Mesendoderm (in vitro differentiated cells): ENCODE measurements around the gene SETD1A.

Experiments used
- DNase-seq: peaks from one replicate; pipeline ENCODE4 v3.0.0; 2013
- H2AK5ac ChIP-seq: 2 replicates; pipeline ENCODE4 v1.6.1; 2013; ENCODE audit warnings: low read length, inconsistent platforms
- H2BK120ac ChIP-seq: 2 replicates; pipeline ENCODE4 v1.6.1; 2013; ENCODE audit warnings: low read depth, mild to moderate bottlenecking, low read length, moderate library complexity, mixed read lengths
- H2BK15ac ChIP-seq: replicated peaks from 2 replicates; pipeline ENCODE4 v1.6.1; 2013; ENCODE audit warnings: low read depth, mild to moderate bottlenecking, moderate library complexity
- H2BK5ac ChIP-seq: 2 replicates; pipeline ENCODE4 v1.6.1; 2013; ENCODE audit warnings: low read length, inconsistent platforms
- H3K18ac ChIP-seq: 2 replicates; pipeline ENCODE4 v1.6.1; 2013; ENCODE audit warnings: mild to moderate bottlenecking, low read length, mixed read lengths
- H3K23ac ChIP-seq: one replicate; pipeline ENCODE4 v1.6.1; 2013; ENCODE audit warnings: low read length
- H3K27ac ChIP-seq: 2 replicates; pipeline ENCODE4 v1.5.1; 2013; ENCODE audit warnings: low read depth, mild to moderate bottlenecking, inconsistent platforms, low read length, moderate library complexity
- H3K27me3 ChIP-seq: 2 replicates; pipeline ENCODE4 v1.6.1; 2013; ENCODE audit warnings: low read length, control low read depth, mild to moderate bottlenecking, inconsistent platforms; ENCODE audit not compliant: insufficient read depth, poor library complexity
- H3K36me3 ChIP-seq: 2 replicates; pipeline ENCODE4 v1.6.1; 2013; ENCODE audit warnings: low read length, inconsistent platforms; ENCODE audit not compliant: control insufficient read depth, insufficient read depth
- H3K4ac ChIP-seq: one replicate; pipeline ENCODE4 v1.6.1; 2013; ENCODE audit warnings: low read depth, mild to moderate bottlenecking, low read length, moderate library complexity
- H3K4me1 ChIP-seq: 2 replicates; pipeline ENCODE4 v1.6.1; 2013; ENCODE audit warnings: low read depth, low read length, inconsistent platforms; ENCODE audit not compliant: control insufficient read depth
- H3K4me2 ChIP-seq: 2 replicates; pipeline ENCODE4 v1.6.1; 2013; ENCODE audit warnings: low read length
- H3K4me3 ChIP-seq: 2 replicates; pipeline ENCODE4 v1.5.1; 2013; ENCODE audit warnings: mild to moderate bottlenecking, low read length
- H3K56ac ChIP-seq: one replicate; pipeline ENCODE4 v1.6.1; 2013; ENCODE audit warnings: low read length
- H3K79me1 ChIP-seq: 2 replicates; pipeline ENCODE4 v1.6.1; 2013; ENCODE audit warnings: low read length, inconsistent platforms
- H3K79me2 ChIP-seq: 2 replicates; pipeline ENCODE4 v1.6.1; 2013; ENCODE audit warnings: mild to moderate bottlenecking, low read length; ENCODE audit not compliant: control insufficient read depth, insufficient read depth
- H3K9ac ChIP-seq: 2 replicates; pipeline ENCODE4 v1.6.1; 2013; ENCODE audit warnings: low read length, inconsistent platforms
- H4K5ac ChIP-seq: one replicate; pipeline ENCODE4 v1.6.1; 2013; ENCODE audit warnings: low read length
- H4K8ac ChIP-seq: one replicate; pipeline ENCODE4 v1.6.1; 2013; ENCODE audit warnings: low read depth, mild to moderate bottlenecking, control low read depth, low read length, moderate library complexity
- WGBS: extraction: QIAGEN DNeasy Blood & Tissue Kit; methylation state at CpG from one replicate; pipeline ENCODE4 v1.1.7; 2013; ENCODE audit warnings: low lambda C conversion rate, missing lambda C conversion rate; ENCODE audit not compliant: insufficient coverage; ENCODE audit errors: extremely low coverage; 5-methylcytosine and 5-hydroxymethylcytosine counted together

Gene SETD1A

GRCh38 chr16:30961384-30961783 lies 3.8 kb downstream of the SETD1A start:
- no peak for DNase-seq
- no peak overlapping the region for H3K18ac ChIP-seq
- no peak overlapping the region for H4K8ac ChIP-seq
- no peak overlapping the region for H3K4me3 ChIP-seq
- H3K36me3 ChIP-seq: peaks cover 26% of the 10 kb centered on the region
- WGBS: no CpG with 5 or more reads among the region's 11 CpGs
- no peak overlapping the region for H3K4me2 ChIP-seq
- H2BK5ac ChIP-seq: no peak overlapping the region
- peaks cover 11% of the 10 kb centered on the region for H3K79me1 ChIP-seq
- no peak overlapping the region for H3K4ac ChIP-seq
- H3K27ac ChIP-seq: no peak overlapping the region
- no peaks in the 10 kb centered on the region for H3K4me1 ChIP-seq
- peaks cover 10% of the 10 kb centered on the region for H3K79me2 ChIP-seq
- no peak overlapping the region for H3K56ac ChIP-seq
- H3K9ac ChIP-seq: no peak overlapping the region
- no peak overlapping the region for H2BK15ac ChIP-seq
- no peak overlapping the region for H2BK120ac ChIP-seq
- H3K23ac ChIP-seq: no peak overlapping the region
- no peak overlapping the region for H2AK5ac ChIP-seq
- no peaks in the 10 kb centered on the region for H3K27me3 ChIP-seq
- no peak overlapping the region for H4K5ac ChIP-seq

- H3K4ac ChIP-seq: no peak overlapping the region
- no peak overlapping the region for H3K9ac ChIP-seq
- H2BK5ac ChIP-seq: no peak overlapping the region
- H3K23ac ChIP-seq: no peak overlapping the region
- H3K4me3 ChIP-seq: no peak overlapping the region
- H3K4me2 ChIP-seq: no peak overlapping the region
- peaks cover 8% of the 10 kb centered on the region for H3K79me1 ChIP-seq
- no peak overlapping the region for H4K5ac ChIP-seq
- H4K8ac ChIP-seq: no peak overlapping the region
- no peak overlapping the region for H3K27ac ChIP-seq
- DNase-seq: no peak
- H2AK5ac ChIP-seq: no peak overlapping the region
- H3K4me1 ChIP-seq: no peaks in the 10 kb centered on the region
- no peaks in the 10 kb centered on the region for H3K27me3 ChIP-seq
- H3K56ac ChIP-seq: no peak overlapping the region
- H3K79me2 ChIP-seq: peaks cover 3% of the 10 kb centered on the region
- peaks cover 32% of the 10 kb centered on the region for H3K36me3 ChIP-seq
- H2BK15ac ChIP-seq: no peak overlapping the region
- H2BK120ac ChIP-seq: no peak overlapping the region
- whole genome bisulfite sequencing: no CpG with 5 or more reads among the region's 18 CpGs
- no peak overlapping the region for H3K18ac ChIP-seq
These were observed 6.5 kb downstream of the SETD1A start for GRCh38 chr16:30963925-30964511.

GRCh38 chr16:30964574-30965226 lies 7.1 kb downstream of the SETD1A start:
- H3K79me1 ChIP-seq: peaks cover 4% of the 10 kb centered on the region
- H4K8ac ChIP-seq: no peak overlapping the region
- no peak overlapping the region for H3K4me2 ChIP-seq
- DNase-seq: no peak
- peaks cover 30% of the 10 kb centered on the region for H3K36me3 ChIP-seq
- H3K56ac ChIP-seq: no peak overlapping the region
- no peak overlapping the region for H4K5ac ChIP-seq
- H3K4ac ChIP-seq: no peak overlapping the region
- no peak overlapping the region for H2BK5ac ChIP-seq
- no peak overlapping the region for H3K9ac ChIP-seq
- H2BK15ac ChIP-seq: no peak overlapping the region
- no peaks in the 10 kb centered on the region for H3K79me2 ChIP-seq
- H3K27me3 ChIP-seq: no peaks in the 10 kb centered on the region
- no peak overlapping the region for H3K18ac ChIP-seq
- H3K23ac ChIP-seq: no peak overlapping the region
- H3K4me3 ChIP-seq: no peak overlapping the region
- H3K27ac ChIP-seq: no peak overlapping the region
- no peak overlapping the region for H2BK120ac ChIP-seq
- WGBS: no CpG with 5 or more reads among the region's 33 CpGs
- no peak overlapping the region for H2AK5ac ChIP-seq
- no peaks in the 10 kb centered on the region for H3K4me1 ChIP-seq

GRCh38 chr16:30965436-30965835 lies 7.9 kb downstream of the SETD1A start:
- no peak overlapping the region for H4K8ac ChIP-seq
- no peak overlapping the region for H3K27ac ChIP-seq
- DNase-seq: no peak
- no peak overlapping the region for H3K56ac ChIP-seq
- H3K27me3 ChIP-seq: no peaks in the 10 kb centered on the region
- H2BK5ac ChIP-seq: no peak overlapping the region
- H4K5ac ChIP-seq: no peak overlapping the region
- H3K79me2 ChIP-seq: no peaks in the 10 kb centered on the region
- H3K18ac ChIP-seq: no peak overlapping the region
- H3K4me2 ChIP-seq: no peak overlapping the region
- no peak overlapping the region for H3K9ac ChIP-seq
- peaks cover 28% of the 10 kb centered on the region for H3K36me3 ChIP-seq
- no peak overlapping the region for H3K4me3 ChIP-seq
- no CpG with 5 or more reads among the region's 15 CpGs for WGBS
- no peak overlapping the region for H2BK120ac ChIP-seq
- H3K79me1 ChIP-seq: peaks cover 2% of the 10 kb centered on the region
- H2BK15ac ChIP-seq: no peak overlapping the region
- no peak overlapping the region for H3K4ac ChIP-seq
- H2AK5ac ChIP-seq: no peak overlapping the region
- no peak overlapping the region for H3K23ac ChIP-seq
- H3K4me1 ChIP-seq: no peaks in the 10 kb centered on the region

- Histone ChIP-seq H3K4ac (no peak overlapping the region), H2BK5ac (no peak overlapping the region), H3K18ac (no peak overlapping the region), H3K79me1 (peaks cover 2% of the 10 kb centered on the region), H2AK5ac (no peak overlapping the region), H3K4me1 (no peaks in the 10 kb centered on the region), H4K5ac (no peak overlapping the region), H3K4me2 (no peak overlapping the region), H4K8ac (no peak overlapping the region), H3K27ac (no peak overlapping the region), H2BK15ac (no peak overlapping the region), H3K79me2 (no peaks in the 10 kb centered on the region), H3K27me3 (no peaks in the 10 kb centered on the region), H3K23ac (no peak overlapping the region), H3K56ac (no peak overlapping the region), H3K9ac (no peak overlapping the region), H3K4me3 (no peak overlapping the region), H2BK120ac (no peak overlapping the region), H3K36me3 (peaks cover 29% of the 10 kb centered on the region)
- no peak for DNase-seq
- WGBS: no CpG with 5 or more reads among the region's 19 CpGs
These were observed 8.6 kb downstream of the SETD1A start for GRCh38 chr16:30966033-30966619.
